GM21619 (cell line): ENCODE measurements around the gene KRTAP12-2.
"Not testable (repeated sequence)": the region's sequence is repeated elsewhere in the genome, so short reads cannot be mapped to it uniquely, and the experiment has no call there.

Experiments
- ATAC-seq: cut with Tn5 transposase; IDR thresholded peaks from one replicate; pipeline ENCODE4 v1.9.1; 2021; ENCODE audit not compliant: unreplicated experiment

KRTAP12-2 gene

DNA sequence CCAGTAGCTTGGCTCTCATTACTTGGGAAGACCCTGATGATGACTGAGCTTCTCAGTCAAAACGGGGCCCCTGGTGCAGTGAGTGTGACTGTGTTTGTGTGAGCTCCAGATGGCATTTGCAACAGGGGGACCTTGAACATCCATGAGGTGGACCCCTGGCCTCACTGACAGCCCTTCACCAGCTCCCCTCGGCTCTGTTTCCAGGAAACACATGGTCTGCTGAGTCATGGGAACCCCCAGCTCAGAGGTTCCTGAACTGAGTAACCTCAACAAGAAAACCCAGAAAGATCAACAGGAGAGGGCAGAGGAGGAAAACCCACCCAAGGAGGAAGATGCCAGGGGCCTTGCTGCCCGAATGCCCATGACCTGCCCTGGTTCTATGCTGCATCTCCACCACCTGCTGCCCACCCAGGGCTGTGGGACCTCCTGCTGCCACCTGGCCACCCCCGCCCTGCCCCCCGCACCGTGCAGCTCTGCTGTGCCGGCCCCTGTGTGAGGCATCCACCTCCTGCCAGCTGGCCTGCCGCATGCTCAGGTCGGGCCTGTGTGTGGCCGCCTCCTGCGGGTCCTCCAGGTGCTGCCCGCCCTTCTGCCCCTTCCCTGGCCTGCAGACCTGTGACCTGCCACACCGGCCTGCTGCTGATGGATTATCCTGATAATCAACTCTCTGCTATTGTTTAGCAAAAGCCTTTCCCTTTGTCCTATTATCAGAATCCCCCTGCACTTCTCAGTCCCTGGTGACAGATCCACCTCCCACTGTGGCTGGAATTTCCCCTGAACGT is 19.5 kb upstream of the KRTAP12-2 start:
- no peak for ATAC-seq

DNA sequence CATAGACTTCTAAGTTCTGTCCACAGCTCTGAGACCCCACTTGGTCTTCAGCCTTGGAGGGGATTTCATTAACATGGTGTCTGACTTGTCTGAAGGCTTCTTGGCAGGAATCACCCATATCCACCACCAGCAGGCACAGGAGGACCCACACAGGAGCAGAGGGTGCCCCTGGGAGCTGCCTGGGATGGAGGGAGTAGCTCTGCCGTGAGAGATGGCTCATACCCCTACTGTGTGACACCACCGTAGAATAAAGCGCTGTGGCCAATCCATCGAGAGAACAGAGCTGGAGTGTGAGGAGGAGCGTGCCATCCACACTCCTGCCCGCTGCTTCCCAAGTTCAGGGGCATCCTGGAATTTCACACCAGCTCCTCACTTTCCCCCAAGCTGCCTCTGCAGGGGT is 18.3 kb upstream of the KRTAP12-2 start:
- not testable (repeated sequence) for ATAC-seq

DNA sequence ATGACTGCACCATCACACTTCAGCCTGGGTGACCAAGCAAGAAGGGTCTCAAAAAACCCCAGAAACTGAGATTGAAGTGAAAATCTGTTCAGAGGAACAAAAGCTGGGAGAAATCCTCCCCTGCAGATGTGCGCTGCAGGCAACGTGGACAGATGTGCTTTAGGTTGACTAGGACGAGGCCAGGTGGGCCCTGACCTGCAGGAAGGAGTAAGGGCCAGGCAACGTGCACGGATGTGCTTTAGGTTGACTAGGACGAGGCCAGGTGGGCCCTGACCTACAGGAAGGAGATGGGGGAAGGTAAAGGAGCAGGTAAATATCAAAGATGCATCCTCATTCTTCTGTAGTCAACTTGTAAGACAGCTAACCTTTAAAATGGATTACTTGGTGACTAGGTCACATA is 17.8 kb upstream of the KRTAP12-2 start:
- ATAC-seq: no peak

DNA sequence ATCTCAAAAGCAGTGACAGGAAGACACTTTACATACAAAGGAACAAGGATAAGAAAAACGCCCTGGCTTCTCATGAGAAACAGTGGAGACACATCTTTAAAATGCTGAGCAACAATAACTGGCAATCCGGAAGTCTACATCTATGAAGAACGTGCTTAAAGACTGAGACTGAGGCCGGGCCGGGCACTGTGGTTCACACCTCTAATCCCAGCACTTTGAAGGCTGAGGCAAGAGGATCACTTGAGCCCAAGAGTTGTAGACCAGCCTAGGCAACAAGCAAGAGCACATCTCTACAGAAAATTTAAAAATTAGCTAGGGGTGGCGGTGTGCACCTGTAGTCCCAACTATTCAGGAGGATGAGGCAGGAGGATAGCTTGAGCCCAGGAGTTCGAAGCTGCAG is 17.4 kb upstream of the KRTAP12-2 start:
- ATAC-seq: no peak

DNA sequence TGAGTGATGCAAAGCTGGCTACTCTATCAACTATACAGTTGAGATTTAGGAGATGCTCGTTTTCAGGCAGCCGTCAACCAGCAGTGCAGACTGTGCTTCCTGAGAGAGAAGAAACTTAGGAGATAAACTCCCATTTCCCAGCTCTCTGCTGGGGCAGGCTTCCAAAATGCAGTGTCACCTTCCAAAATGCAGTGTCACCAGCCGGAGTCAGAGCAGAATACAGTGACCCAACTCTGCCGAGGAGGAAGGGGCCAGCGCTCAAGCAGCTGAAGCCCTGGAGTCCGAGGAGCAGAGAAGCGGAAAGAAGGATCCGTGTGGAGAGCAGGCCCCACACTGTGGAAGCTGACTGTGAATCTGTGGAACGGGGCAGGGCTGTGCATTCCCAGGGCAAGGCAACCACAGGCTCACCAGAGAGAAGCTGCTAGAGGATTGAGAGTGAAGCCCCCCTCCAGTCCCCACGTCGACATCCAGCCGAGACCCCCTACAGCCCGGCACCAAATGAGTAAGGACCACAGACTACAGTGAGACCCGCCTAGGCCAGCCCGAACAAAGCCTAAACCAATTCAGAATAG is 15.9 kb upstream of the KRTAP12-2 start:
- no peak for ATAC-seq

DNA sequence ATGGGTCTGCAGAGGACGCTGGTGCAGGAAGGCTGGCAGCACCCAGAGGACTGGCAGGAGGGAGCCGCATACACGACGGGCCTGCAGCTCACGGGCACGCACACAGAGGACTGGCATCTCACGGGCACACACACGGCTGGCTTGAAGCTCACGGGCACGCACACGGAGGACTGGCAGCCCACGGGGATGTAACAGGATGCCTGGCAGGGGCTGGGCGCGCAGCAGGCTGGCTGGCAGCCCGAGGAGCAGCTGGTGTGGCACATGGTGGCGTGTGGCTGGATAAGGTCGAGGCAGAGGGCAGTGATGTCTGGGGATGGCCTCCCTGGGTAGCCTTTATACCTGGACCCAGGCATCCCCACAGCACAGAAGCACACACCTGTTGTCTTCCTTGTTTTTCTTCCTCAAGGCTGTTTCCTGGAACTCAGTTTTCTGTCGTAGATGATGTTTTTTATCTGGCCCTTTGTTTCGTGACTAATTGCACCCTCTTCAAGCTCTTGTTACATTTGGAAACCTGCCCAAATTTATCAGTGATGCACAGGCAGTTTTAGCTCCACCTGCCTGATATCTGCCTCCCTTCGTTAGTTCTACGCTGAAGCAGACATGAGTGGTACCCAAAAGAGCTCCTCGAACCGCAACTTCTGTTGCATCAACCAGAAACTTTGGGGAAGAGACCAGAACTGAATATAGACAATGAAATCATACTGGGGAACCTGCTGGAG is 15.3 kb upstream of the KRTAP12-2 start, which contains the start of gene KRTAP12-1:
TSS of gene KRTAP12-1 (minus strand) at position 303 of the 719 bp plus-strand sequence. CDS start at position 263, 40 bp downstream.
- no peak for ATAC-seq

DNA sequence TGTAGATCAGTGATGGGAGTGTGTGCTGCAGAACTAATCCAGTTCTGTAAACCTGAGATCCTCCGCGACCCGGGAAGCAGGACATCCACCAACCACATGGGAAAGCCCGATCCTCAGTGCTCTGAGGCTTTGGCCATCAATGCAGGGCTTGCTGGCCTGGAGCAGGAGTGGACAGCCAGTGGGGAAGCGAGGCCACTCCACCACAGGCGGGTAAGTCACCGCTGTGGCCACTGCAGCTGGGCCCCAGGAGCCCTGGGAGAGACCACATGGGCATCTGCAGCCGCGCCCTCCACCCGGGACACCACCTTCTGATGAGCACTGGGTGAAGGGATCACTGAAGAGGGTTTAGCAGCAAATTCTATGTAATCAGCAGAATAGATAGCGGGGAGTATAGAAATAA is 14.4 kb upstream of the KRTAP12-2 start:
- ATAC-seq: no peak

DNA sequence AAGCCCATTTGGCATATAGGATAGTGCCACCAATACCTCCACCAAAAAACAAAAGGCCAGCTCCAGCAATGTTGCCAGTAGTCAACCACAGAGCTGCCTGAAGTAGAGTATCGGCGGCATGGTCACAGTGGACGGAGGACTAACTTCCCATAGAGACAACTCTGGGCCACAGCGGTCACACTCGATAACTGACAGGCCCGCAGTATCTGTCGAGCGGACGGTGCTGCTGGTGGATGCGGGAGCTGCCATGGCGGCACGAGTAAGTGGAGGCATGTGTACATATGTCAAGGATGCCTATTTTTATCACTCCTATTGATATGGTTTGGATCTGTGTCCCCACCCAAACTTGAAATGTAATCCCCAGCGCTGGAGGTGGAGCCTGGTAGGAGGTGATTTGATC is 11.2 kb upstream of the KRTAP12-2 start:
- no peak for ATAC-seq

DNA sequence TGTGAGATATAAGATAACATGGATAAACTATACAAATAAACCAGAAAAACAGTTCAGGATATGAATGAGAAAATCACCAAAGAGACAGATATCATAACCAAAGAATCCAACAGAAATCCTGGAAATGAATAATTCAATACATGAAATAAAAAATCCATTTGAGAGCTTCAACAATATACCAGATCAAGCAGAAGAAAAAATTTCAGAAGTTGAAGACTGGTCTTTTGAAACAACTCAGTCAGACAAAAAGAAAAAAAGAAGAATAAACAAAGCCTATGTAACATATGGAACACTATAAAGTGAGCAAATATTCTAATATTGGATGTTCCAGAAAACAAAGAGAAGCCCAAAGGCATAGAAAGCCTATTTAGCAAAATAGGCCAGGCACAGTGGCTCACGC is 5.2 kb upstream of the KRTAP12-2 start:
- no peak for ATAC-seq

DNA sequence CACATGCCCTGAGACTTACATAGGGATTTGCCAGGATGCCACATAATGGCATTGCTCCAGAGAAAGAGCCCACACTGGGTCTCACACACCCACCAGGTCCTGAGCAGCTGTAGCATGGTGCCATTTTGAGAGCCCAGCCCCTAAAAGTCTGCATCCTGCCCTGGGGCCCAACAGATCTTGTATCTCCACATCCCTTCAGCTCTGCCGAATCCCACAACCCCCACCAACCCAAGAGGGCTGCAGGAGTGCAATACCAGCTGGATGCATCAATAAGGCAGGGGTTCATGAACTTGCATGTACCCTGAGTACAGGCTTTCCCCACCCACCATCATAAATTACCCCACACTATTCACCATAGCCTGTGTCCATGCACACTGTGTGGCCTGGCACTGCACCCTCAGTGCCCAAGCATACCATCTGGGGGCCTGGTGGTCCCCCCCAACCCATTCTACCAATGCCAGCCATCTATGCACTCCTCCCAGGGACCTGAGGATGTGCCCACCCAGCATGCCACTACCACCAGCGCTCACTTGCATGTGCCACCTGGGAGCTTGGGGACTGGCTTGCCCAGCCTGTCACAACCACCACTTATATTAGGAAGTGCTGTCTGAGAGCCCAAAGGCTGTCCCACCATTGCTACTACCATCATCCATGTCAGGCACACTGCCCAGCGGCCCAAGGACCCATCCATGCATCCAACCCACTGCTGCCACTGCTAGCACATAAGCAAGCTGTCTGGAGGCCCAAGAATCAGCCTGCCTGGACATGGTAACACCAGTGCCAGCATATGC is 4.1 kb upstream of the KRTAP12-2 start:
- ATAC-seq: no peak

DNA sequence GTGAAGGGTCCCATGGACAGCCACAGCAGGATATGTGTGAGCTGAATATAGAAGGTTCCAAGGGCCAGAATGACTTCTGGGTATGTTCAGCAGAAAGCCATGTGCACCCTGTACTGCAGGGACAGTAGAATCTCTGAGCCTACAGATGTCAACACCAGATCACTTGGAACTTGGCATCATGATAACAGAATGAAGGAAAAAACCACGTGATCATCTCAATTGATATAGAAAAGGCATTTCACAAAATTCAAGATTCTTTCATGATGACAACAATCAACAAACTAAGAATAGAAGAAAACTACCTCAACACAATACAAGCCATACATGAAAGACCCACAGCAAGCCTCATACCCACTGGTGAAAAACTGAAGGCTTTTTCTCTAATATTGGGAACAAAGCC is 885 bp upstream of the KRTAP12-2 start:
- ATAC-seq: no peak

DNA sequence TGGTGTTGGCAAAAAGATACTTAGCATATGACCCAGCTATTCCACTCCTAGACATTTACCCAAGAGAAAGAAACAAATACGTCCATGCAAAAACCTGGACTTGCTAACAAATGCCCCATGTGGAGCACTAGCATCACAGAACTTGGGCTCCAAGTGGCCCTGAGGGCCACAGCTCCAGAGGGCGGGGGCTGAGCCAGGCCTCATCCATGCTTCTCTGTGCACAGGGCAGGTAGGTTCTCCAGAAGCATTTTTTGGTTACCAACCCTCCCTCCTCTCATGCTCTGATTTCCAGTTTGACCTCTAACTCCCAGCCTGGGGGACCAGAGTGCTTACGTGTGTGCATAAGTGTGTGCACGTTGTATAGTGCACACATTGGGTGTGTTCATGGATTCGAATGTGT is 2.0 kb downstream of the KRTAP12-2 start:
- ATAC-seq: no peak

DNA sequence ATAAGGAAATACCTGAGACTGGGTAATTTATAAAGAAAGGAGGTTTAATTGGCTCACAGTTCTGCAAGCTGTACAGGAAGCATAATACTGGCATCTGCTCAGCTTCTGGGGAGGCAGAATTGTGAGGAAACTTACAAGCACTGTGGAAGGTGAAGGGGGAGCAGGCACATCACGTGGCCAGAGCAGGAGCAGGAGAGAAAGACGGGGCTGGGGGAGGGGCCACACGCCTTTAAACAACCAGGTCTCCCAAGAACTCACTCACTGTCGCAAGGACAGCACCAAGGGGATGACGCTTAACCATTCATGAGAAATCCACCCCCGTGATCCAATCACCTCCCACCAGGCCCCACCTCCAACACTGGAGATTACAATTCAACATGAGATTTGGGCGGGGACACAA is 5.2 kb downstream of the KRTAP12-2 start:
- ATAC-seq: not testable (repeated sequence)

DNA sequence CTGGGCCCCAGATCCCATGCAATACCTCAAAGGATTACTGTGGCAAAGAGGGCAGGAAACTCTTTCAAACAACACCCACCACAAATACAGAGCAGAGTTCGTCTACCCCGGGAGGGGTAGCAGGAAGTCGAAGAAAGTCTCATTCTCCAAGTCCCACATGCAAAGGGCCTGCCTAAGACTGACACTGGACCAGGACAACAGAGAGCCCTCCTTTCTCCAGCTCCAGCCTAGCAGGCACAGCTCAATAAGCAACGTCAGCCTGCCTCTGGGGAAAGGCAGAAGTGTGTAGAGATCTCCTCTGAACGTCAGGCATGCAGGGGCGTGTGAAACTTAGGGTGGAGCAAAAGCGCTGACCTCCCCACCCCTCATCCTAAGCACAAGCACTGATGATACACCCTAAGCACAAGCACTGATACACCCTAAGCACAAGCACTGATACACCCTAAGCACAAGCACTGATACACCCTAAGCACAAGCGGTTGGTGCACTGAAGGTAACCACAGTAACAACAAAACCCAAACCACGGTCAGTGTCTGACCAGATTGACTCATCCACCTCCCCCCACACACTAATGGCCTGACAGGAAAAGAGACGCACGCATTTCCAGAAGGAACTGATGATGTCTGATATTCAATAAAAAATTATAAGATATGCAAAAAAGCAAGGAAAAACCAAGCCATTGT is 7.7 kb downstream of the KRTAP12-2 start:
- ATAC-seq: no peak

DNA sequence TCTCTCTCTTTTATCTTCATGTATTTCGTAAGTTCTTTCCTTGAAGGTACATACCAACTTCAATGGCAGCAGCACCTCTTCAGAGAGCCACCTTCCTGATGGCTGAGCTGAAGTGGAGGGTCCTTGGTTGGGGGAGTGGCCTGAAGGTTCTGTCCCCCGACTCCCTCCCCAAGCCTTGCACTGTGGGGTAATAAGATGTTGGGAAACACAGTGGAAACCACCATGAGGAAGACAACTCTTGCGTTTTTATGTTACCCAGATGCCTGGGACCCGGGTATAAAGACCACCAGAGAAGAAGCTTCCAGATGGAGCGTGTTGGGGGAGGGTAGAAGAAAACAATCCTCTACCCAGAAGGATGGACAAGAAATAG is 8.2 kb downstream of the KRTAP12-2 start:
- ATAC-seq: no peak

DNA sequence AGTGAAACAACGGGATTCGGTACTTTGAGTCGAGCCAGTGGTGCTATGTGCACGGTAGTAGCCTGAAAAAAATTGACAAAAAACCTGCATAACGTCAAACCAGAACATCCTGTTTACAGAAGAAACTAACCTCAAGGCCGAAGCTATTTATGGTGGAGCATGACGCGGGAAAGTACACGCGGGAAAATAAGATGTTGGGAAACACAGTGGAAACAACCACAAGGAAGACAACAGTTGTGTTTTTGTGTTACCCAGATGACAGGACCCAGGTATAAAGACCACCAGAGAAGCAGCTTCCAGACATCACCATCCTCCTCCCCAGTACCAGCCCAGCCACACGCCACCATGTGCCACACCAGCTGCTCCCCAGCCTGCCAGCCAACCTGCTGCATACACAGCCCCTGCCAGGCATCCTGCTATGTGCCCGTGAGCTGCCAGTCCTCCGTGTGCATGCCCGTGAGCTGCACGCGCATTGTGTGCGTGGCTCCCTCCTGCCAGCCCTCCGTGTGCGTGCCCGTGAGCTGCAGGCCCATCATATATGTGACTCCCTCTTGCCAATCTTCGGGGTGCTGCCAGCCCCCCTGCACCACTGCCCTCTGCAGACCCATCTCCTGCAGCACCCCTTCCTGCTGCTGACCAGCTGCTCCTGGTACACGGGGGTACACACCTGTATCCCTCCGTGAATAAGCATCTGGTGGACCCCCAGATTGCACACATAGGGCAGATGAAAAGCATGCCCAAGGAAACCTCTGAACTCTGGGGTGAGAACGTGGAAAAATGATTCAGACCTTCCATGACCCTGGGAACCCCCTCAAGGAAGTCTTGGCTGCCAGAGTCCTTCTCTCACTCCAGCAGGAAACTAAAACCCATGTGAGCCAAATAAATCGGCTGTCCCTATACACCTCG is 8.8 kb downstream of the KRTAP12-2 start, which contains the start of gene KRTAP12-3:
TSS of gene KRTAP12-3 (plus strand) at position 298 of the 906 bp plus-strand sequence. CDS start at position 346, 48 bp downstream.
- no peak for ATAC-seq

DNA sequence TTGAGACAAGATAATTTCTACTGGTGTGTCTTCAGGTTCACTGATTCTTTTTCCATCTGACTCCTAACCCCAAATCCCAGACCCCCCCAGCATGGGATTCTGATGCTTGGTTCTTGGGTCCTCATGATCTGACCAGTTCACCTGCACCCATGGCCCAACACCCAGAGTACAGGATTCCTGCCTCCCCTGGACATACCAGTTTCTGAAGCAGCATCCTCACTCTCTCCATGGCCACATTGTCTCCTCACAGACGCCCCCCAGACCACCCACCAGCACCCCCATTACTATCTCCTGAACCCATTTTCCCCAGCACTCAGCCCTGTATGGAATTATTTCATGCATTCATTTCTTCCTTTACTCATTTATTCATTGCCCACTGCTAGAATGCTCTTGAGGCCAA is 9.9 kb downstream of the KRTAP12-2 start:
- no peak for ATAC-seq

DNA sequence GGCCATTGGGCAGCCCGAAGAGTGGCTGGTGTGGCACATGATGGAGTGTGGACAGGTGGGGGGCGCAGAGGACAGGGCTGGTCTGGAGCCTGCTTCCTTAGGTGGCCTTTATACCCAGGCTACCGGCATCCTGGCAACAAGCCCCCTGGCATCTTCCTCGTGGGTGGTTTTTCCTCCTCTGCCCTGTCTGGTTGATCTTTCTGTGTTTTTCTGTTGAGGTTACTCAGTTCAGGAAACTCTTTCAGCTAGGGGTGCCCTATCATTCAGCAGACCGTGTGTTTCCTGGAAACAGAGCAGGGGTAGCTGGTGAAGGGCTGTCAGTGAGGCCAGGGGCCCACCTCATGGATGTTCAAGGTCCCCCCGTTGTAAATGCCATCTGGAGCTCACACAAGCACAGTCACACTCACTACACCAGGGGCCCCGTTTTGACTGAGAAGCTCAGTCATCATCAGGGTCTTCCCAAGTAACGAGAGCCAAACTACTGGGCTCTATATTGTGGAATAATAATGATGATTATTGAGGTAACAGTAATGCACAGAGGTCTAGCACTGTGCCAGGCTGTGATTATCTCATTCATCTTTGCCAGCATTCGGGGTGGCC is 12.1 kb downstream of the KRTAP12-2 start, which contains the start of gene KRTAP12-4:
TSS of gene KRTAP12-4 (minus strand) at position 84 of the 600 bp plus-strand sequence. CDS start at position 39, 45 bp downstream.
- no peak for ATAC-seq
